Activated CD8-positive, alpha-beta memory T cell treated with anti-CD3 and anti-CD28 coated beads for 48 hours (primary cell): ENCODE data around the gene EIF4EBP3.
"Not testable (repeated sequence)": the region's sequence is repeated elsewhere in the genome, so short reads cannot be mapped to it uniquely, and the experiment has no call there.

ENCODE experiments used
- DNase-seq, 3 experiments: peaks; one replicate each; pipeline ENCODE4 v3.0.0-alpha.2; 2020; ENCODE audit warnings: low read depth in 2 of 3, low spot score in 2 of 3

EIF4EBP3 gene

DNA sequence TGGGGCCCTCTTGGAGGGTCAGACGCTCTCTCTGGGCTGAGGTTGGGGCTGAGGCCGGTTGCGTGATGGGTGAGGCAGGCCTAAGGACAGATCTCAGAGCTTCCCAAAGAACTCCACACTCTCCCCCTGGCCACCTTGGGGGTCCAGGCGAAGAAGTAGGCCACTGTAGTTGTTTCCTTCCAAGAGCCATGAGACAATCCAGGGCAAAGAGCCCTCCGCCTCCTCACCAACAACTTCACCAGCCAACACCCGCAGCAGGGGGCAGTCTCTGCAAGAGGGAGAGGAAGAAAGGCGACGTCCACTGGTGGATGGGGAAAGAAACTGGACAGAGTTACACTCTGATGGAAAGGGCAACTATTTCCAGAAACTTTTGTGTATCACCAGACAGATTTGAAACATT lies 27.8 kb downstream of the EIF4EBP3 start:
- no peak for DNase-seq

DNA sequence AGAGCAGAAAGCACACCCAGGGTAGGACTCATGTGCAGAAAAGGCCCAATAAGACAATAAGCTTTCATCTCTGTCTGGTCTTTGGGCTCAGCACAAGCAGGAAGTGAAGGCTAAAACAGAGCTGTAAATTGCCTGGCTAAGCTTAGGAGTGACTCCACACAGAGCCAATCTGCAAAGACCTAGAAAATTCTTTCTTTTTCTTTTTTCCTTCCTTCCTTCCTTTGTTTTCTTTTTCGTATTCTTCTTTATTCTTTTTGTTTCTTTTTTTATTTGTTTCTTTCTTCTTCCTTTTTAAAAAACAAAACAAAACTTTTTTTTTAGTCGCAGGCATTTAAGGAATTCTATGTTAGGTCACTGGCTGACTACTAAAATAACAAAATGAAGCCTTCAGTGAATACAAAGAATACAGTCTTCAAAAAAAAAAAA lies 29.3 kb downstream of the EIF4EBP3 start:
- no peak for DNase-seq

DNA sequence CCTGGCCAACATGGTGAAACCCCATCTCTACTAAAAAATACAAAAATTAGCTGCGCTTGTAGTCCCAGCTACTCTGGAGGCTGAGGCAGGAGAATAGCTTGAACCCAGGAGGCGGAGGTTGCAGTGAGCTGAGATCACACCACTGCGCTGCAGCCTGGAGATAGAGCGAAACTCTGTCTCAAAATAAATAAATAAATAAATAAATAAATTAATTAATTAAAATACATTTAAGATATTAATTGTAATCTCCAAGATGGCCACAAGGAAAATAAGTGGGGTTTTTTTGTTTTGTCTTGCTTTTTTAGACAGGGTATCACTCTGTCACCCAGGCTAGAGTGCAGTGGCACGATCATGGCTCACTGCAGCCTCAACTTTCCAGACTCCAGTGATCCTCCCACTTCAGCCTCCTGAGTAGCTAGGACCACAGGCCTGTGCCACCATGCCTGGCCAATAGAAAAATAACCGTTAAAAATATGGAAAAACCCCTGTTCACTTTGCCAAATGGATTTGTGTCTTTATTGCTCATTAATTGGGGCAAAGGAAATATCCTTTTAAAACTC lies 31.8 kb downstream of the EIF4EBP3 start:
- not testable (repeated sequence) for DNase-seq

DNA sequence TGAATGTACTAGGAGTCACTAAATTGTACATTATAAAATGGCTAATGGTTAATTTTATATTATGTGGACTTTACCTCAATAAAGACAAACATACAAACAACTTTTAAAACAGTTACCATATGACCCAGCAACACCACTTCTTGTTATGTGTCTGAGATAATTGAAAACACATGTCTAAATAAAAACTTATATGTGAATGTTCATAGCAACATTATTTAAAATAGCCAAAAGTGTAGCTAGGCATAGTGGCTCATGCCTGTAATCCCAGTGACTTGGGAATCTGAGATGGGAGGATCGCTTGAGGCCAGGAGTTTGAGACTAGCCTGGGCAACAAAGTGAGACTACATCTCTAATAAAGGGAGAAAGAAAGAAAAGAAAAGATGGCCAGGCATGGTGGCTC lies 40.0 kb downstream of the EIF4EBP3 start:
- no peak for DNase-seq

DNA sequence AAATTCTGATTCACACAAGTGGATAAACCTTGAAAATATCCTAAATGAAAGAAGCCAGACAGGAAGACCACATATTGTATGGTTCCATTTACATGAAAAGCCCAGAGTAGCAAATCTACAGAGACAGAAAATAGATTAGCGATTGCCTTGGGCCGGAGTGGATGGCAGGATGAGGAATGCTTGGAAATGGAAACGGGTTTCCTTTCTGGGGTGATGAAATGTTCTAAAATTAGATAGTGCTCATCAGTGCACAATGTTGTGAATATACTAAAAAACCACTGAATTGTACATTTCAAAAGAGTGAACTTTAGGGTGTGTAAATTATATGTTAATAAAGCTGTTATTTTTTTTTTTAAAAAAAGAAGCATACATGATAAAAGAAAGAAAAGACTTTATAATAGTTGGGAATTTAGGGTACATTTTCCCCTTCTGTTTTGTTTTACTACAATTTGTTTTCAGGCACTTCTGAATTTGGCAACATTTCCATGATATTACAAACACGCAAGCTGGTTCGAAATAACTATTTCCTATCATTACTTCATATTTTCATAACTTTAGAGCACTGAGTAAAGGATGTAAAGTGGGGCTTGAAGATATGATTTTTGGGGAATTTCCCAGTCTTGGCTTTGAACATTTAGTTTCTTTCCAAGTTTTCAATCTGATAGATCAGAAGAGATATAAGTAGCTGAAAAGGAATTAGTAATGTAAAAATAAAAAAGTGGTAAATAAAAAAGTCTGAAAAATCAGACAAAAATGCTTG lies 41.0 kb downstream of the EIF4EBP3 start:
- no peak for DNase-seq

DNA sequence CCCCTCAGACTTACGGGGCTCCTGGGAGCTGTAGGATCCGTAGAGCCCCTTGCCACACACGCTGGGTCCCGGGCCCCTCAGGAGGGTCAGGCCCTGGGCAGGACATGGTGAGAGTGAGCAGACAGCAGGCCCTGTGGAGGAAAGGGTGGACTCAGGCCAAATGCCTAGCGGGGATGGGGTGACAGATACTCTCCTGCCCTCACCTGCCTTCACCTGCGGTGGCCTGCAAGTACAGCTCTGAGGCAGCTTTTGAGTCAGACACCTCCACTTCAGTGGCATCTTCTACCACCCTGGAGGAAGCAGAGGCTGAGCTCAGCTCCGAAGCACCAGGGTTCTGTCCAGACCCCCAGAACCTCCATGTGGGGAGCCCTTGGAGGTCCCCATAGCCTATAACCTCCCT lies 43.4 kb downstream of the EIF4EBP3 start:
- DNase-seq, result no peak

DNA sequence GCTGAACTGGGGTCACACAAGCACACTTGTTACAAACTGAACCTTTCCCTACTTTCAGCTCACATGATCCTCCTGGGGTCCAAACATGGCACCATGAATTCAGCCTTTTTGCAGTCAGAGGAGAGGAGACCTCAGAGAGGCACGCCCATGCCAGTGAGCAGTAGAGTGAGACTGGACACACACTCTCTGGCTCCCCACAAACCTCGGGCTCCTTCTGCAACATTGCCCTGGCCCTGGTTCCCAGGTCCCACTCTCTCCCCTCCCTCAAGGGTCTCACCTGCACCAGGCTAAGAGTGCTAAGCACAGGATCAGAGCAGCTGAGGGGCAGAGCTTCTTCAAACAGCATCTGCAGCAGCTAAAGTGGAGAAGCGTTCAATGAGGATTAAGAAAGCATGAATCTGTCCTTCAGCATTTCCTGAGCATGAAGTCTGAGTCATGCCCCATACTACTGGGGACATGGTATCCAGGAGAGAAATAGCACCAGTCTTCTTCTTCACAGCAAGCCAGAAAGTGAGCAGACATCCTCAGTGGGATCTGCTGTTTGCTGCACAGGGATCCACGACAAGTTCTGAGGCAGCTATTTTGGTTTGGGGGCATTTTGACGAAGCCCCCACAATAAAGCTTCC lies 44.4 kb downstream of the EIF4EBP3 start:
- no peak for DNase-seq

DNA sequence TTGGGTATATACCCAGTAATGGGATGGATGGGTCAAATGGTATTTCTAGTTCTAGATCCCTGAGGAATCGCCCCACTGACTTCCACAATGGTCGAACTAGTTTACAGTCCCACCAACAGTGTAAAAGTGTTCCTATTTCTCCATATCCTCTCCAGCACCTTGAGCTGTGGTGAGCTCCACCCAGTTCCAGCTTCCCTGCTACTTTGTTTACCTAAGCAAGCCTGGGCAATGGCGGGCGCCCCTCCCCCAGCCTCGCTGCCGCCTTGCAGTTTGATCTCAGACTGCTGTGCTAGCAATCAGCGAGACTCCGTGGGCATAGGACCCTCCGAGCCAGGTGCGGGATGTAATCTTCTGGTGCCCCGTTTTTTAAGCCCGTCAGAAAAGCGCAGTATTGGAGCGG lies 45.6 kb downstream of the EIF4EBP3 start:
- DNase-seq, result not testable (repeated sequence)

DNA sequence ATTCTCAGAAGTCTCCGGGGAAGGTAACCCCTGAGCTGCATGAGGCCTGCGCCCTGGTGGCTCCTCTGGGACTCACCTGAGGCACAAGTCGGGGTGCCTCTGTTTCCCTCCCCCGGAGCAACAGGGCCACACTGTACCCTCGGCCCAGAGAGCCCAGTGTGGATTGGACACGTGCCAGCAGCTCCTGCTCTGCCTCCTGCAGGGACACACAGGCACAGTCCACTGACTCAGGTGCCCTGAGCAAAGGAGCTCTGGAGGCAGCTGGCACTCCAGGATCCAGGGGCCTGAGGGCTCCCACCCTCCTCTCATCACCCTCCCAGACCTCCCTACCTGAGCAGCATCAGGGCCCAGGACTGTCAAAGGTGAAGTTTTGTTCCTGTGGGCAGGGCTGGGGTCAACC lies 46.7 kb downstream of the EIF4EBP3 start:
- no peak for DNase-seq

DNA sequence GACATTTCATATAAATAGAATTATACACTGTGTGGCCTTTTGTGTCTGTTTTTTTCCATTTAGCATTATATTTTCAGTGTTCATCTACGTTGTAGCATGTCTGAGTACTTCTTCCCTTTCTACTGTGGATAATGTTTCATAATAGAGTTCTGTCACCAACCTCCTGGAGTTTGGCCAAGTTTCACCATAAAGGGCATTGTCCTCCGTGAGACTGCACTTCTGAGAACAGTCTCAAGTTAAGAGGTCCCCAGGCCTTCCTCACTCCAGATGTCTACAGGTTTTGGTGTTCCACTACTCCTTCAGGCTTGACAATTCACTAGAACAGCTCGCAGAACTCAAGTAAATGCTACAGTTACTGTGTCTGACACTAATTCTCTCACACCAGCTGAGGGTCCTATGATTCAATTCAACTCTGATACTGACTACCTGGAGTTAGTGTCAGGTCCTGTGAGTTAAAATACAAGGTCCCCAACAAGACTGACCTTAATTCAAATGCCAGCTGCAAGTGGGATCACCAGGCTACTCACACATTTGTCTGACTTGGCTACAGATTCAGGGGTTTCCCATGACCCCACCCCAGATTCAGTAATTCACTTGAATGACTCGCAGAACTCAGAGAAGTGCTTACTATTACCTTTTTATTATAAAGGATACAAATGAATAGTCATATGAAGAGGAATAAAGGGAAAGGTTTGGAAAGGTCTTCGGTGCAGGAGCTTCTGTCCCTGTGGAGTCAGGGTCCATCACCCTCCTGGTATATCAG lies 48.3 kb downstream of the EIF4EBP3 start:
- DNase-seq, result no peak

DNA sequence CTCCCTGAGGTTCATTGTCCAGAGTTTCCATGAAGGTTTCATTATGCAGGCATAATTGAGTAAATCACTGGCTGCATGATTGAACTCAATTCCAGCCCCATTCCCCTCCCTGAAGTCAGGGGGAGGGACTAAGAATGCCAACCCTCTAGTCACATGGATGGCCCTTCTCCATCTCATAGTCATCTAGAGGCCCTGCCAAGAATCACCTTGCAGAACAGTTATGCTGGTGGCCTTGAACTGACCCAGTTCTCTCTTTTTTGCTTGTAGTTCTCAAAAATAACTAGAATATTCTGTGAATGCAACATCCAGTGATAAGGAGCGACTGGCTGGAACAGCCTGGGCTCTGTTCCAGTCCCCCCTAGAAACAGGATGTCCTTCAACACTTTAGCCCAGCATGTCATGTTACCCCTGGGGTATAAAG lies 48.9 kb downstream of the EIF4EBP3 start:
- no peak for DNase-seq

DNA sequence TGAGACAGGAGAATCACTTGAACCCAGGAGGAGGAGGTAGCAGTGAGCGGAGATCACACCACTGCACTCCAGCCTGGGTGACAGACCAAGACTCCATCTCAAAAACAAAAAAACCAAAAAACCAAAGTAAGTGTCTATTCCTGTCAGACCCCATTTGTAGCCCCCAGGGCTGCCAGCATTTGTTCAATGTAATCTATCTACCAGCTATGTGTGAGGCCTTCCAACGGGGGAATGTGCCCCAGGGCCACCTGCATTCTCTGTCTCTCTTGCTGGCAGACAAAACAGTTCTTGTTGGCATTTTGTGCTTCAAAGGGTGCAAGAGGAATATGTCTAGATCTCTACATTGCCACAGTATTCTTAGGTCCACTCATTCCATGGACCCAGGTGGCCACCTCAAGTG lies 51.4 kb downstream of the EIF4EBP3 start:
- DNase-seq, result no peak
